A549 treated with Hydrocortisone at 1 μM for 4 hours (cell line): ENCODE measurements around the gene NCEH1. TPM values are rescaled to one million over a fixed set of nuclear protein-coding genes. Genes with fewer than 3 reads are reported as not detected.

Experiments used
- total RNA-seq: library from RNA; stranded (reverse); fragments of 200-300 nt; extraction: Qiagen RNA extraction; gene quantifications from 5 replicates; pipeline ENCODE4 v1.2.3, GENCODE V29; 2022

The NCEH1 gene
- total RNA-seq = 28.4 to 41.7 TPM (median 34.5 TPM) in 5 replicates

GRCh38 chr3:172710664-172711453 is at the start of gene NCEH1:
TSS of gene NCEH1 (minus strand) at chr3:172711067. CDS start at chr3:172710984, 83 bp downstream.

GRCh38 chr3:172750368-172751174 is 39.7 kb upstream of the NCEH1 start, which contains the start of gene ECT2:
TSS of gene ECT2 (plus strand) at chr3:172750726. CDS start at chr3:172754531, 3,805 bp downstream.

Other genes starting within 250 kb of the NCEH1 start
- gene TNFSF10, start 187.6 kb downstream of the NCEH1 start, total RNA-seq = 0.06 to 0.12 TPM (median 0.08 TPM) in 3 of 5 replicates, not detected in the others
- 54.3 to 90.9 TPM (median 71.2 TPM) in 5 replicates for gene ECT2, start 39.7 kb upstream of the NCEH1 start, total RNA-seq